ENCODE data around the gene CPEB4.

GRCh38 chr5:173974688-173975239 lies 86.6 kb downstream of the CPEB4 start:
- TF ChIP-seq POLR2AphosphoS5 (IDR thresholded peaks at IDR 0.05; ENCODE audit: insufficient read depth, low read depth, low read length) (no peak), GATA2 (IDR thresholded peaks at IDR 0.05; ENCODE audit: insufficient read depth, insufficient read length, low read depth, low read length) (no peak), POLR2A (IDR thresholded peaks at IDR 0.05; ENCODE audit: low read depth, low read length) (no peak)
- TF ChIP-seq, protein P1, sequence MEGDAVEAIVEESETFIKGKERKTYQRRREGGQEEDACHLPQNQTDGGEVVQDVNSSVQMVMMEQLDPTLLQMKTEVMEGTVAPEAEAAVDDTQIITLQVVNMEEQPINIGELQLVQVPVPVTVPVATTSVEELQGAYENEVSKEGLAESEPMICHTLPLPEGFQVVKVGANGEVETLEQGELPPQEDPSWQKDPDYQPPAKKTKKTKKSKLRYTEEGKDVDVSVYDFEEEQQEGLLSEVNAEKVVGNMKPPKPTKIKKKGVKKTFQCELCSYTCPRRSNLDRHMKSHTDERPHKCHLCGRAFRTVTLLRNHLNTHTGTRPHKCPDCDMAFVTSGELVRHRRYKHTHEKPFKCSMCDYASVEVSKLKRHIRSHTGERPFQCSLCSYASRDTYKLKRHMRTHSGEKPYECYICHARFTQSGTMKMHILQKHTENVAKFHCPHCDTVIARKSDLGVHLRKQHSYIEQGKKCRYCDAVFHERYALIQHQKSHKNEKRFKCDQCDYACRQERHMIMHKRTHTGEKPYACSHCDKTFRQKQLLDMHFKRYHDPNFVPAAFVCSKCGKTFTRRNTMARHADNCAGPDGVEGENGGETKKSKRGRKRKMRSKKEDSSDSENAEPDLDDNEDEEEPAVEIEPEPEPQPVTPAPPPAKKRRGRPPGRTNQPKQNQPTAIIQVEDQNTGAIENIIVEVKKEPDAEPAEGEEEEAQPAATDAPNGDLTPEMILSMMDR (IDR thresholded peaks at IDR 0.05; ENCODE audit: extremely low read depth in 1 of 2, insufficient read depth in 1 of 2, low read depth in 1 of 2, low read length in 2 of 2), result no peak

All from endothelial cell of umbilical vein (primary cell).